Natural killer cell (primary cell): ENCODE data around the gene UROS. TPM values are rescaled to one million over a fixed set of nuclear protein-coding genes. Genes with fewer than 3 reads are reported as not detected.

Source experiments
- ATAC-seq, 3 donors: fragments of 150-1000 bp in 2 of 3; fragments of 200-7000 bp in 1 of 3; cut with Tn5 transposase; 1 replicate in 1 of 3; 2 replicates in 2 of 3; pipeline ENCODE4 v1.10.0; 2021; ENCODE audit warnings: mild to moderate bottlenecking in 2 of 3, moderate library complexity in 2 of 3
- DNase-seq, 2 donors: peaks; one replicate each; pipeline versions ENCODE4 v3.0.0 to v3.0.0-alpha.2; 2013 to 2021; ENCODE audit warnings: mixed read lengths in 1 of 2
- H3K27ac ChIP-seq: one replicate; pipeline ENCODE4 v1.5.1; 2013; ENCODE audit warnings: mild to moderate bottlenecking, low read length
- H3K27me3 ChIP-seq: one replicate; pipeline ENCODE4 v1.6.1; 2013; ENCODE audit warnings: low read length; ENCODE audit not compliant: control insufficient read depth, insufficient read depth
- H3K36me3 ChIP-seq: one replicate; pipeline ENCODE4 v1.6.1; 2013; ENCODE audit warnings: low read length; ENCODE audit not compliant: control insufficient read depth, insufficient read depth
- H3K4me1 ChIP-seq: one replicate; pipeline ENCODE4 v1.6.1; 2013; ENCODE audit warnings: low read length; ENCODE audit not compliant: control insufficient read depth, insufficient read depth
- H3K4me3 ChIP-seq: one replicate; pipeline ENCODE4 v1.5.1; 2013; ENCODE audit warnings: low read length
- H3K9me3 ChIP-seq: one replicate; pipeline ENCODE4 v1.6.1; 2013; ENCODE audit warnings: low read length; ENCODE audit not compliant: control insufficient read depth, insufficient read depth
- H3K27ac Mint-ChIP-seq, 2 donors: one replicate each; pipeline ENCODE4 v1.8.0; 2022; ENCODE audit warnings: mild to moderate bottlenecking in 2 of 2, mixed read lengths in 2 of 2, moderate library complexity in 1 of 2
- H3K27me3 Mint-ChIP-seq, 2 donors: one replicate each; pipeline ENCODE4 v1.8.0; 2022; ENCODE audit warnings: low read depth in 2 of 2, mixed read lengths in 2 of 2
- H3K36me3 Mint-ChIP-seq: one replicate; pipeline ENCODE4 v1.8.0; 2022; ENCODE audit warnings: mixed read lengths
- H3K4me1 Mint-ChIP-seq, 2 donors: one replicate each; pipeline ENCODE4 v1.8.0; 2022; ENCODE audit warnings: mixed read lengths in 2 of 2
- H3K4me3 Mint-ChIP-seq: one replicate; pipeline ENCODE4 v1.8.0; 2022; ENCODE audit warnings: mild to moderate bottlenecking, moderate library complexity, mixed read lengths
- H3K9me3 Mint-ChIP-seq, 2 donors: one replicate each; pipeline ENCODE4 v1.8.0; 2022; ENCODE audit warnings: mixed read lengths in 2 of 2
- WGBS: methylation state at CpG from one replicate; pipeline ENCODE4 v1.1.7; 2013; ENCODE audit warnings: missing lambda C conversion rate; ENCODE audit not compliant: insufficient coverage; 5-methylcytosine and 5-hydroxymethylcytosine counted together
- intact Hi-C: fragments of 100-400 bp; cut with micrococcal nuclease; formaldehyde crosslinking; loops from one replicate; pipeline ENCODE4 v1.14.2; 2022
- total RNA-seq, 4 donors: library from RNA; stranded (reverse); fragments of 120-200 nt in 1 of 4; gene quantifications; one replicate each; pipeline versions ENCODE4 v1.2.3 to v1.2.4, GENCODE V29; 2013 to 2022
- TF ChIP-seq, protein P1 (sequence below): fragments of 200-600 bp; IDR thresholded peaks from one replicate; pipeline ENCODE4 v1.8.0; 2022; ENCODE audit warnings: antibody characterized with exemption

UROS gene
- total RNA-seq, 3 donors from 2014 or later (not counting 1 experiment from before 2014, with no cell fraction given), result 29.1 to 42.5 (median 35.2) TPM

DNA sequence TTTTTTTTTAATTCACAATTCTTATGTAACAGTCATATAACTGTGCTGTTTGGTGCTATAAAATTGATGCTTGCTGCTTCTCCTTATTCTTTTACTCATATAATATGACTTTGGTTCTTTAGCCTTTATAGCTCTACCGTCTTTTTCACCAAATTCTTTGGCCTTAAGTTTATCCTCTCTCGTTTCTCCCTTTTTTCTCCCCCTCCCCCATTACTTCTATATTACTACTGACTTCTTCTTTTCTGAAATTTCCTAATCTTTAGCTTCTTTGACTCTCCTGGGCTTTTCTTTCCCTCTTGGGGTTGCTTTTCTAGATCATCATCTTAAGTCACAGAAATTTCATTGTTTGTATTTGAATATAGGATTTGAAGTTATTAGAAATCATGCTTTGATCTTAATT lies 4.1 kb upstream of the UROS start:
- DNase-seq, result no peak
- H3K27me3 ChIP-seq, result no peaks in the 10 kb centered on the region
- Mint-ChIP-seq H3K4me3 (peak overlapping the region; percentile 7), H3K9me3 (no peaks in the 10 kb centered on the region), H3K36me3 (peaks cover 8% of the 10 kb centered on the region), H3K27me3 (no peaks in the 10 kb centered on the region), H3K27ac (no peak overlapping the region), H3K4me1 (peaks cover 13 to 16% of the 10 kb centered on the region in 2 donors)
- H3K27ac ChIP-seq, result no peak overlapping the region
- no peaks in the 10 kb centered on the region for H3K9me3 ChIP-seq
- no peak overlapping the region for H3K4me3 ChIP-seq
- ATAC-seq, result no peak
- peaks cover 49% of the 10 kb centered on the region for H3K36me3 ChIP-seq
- H3K4me1 ChIP-seq, result peaks cover 16% of the 10 kb centered on the region
- 97% methylated on average over 2 of the region's 2 CpGs for WGBS
- intact Hi-C loops, result no loop called here
- TF ChIP-seq, protein P1, sequence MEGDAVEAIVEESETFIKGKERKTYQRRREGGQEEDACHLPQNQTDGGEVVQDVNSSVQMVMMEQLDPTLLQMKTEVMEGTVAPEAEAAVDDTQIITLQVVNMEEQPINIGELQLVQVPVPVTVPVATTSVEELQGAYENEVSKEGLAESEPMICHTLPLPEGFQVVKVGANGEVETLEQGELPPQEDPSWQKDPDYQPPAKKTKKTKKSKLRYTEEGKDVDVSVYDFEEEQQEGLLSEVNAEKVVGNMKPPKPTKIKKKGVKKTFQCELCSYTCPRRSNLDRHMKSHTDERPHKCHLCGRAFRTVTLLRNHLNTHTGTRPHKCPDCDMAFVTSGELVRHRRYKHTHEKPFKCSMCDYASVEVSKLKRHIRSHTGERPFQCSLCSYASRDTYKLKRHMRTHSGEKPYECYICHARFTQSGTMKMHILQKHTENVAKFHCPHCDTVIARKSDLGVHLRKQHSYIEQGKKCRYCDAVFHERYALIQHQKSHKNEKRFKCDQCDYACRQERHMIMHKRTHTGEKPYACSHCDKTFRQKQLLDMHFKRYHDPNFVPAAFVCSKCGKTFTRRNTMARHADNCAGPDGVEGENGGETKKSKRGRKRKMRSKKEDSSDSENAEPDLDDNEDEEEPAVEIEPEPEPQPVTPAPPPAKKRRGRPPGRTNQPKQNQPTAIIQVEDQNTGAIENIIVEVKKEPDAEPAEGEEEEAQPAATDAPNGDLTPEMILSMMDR, result no peak

DNA sequence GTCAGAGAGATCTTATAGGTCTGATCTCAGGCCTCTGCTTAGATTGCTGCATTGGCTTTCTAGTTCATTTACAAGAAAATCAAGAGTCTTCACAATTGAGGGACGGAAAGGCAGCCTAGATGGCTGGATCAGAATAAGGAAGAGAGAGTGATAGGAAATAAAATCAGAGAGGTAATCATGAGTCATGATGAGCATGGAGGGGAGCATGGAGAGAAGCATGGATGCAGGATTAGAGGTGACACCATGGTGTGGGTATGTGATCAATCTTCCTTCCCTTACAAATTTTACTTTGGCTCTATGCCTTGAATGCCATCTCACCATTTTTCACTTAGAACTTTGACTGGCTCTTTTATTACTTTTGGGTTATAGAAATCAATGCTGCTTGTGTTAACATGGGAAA lies 1.7 kb upstream of the UROS start:
- TF ChIP-seq, protein P1, result no peak

DNA sequence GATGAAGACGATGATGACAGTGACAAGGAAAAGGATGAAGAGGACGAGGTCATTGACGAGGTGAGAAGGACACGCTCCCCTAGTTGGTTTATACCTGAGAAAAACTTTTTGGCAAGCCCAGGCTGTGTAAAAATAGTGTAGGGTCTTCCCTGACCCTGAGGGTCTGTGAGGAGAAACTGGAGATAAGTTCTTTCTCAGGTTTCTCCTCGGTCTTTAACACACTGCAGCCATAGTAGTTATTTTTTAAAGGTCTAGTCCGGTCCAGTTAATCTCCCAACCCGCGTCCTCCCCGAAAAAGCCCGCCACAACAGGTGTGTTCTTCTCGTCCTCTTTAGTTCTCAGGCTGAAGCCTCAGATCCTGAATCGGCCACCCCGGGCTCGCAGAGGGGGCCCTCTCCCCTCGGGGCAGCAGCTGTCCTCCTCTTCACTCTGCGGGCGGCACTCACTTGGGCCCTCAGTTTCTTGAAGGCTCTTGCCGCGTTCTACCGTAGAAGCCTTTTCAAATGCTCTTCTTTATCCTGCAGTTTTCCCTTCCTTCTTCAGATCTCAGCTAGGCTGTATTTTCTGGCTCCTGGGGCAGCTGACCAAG lies 699 bp upstream of the UROS start:
- H3K4me1 Mint-ChIP-seq, result peaks cover 11 to 33% of the 10 kb centered on the region in 2 donors
- no peaks in the 10 kb centered on the region for H3K27me3 ChIP-seq
- under 1% methylated on average over 20 of the region's 20 CpGs for WGBS
- H3K4me1 ChIP-seq, result peaks cover 29% of the 10 kb centered on the region
- H3K27ac ChIP-seq, result peak overlapping the region; percentile 95
- H3K9me3 Mint-ChIP-seq, result no peaks in the 10 kb centered on the region
- intact Hi-C loops, result loop anchor here (1.0 kb wide), 1 partner anchor 104 kb away; the partner anchor contains the start of gene EDRF1
- H3K27ac Mint-ChIP-seq, result no peak overlapping the region
- peaks cover 18% of the 10 kb centered on the region for H3K36me3 ChIP-seq
- TF ChIP-seq, protein P1, result no peak
- no peaks in the 10 kb centered on the region for H3K9me3 ChIP-seq
- ATAC-seq (no peak), DNase-seq (no peak)
- peak overlapping the region; percentile 92 for H3K4me3 ChIP-seq
- no peaks in the 10 kb centered on the region for H3K27me3 Mint-ChIP-seq
- no peaks in the 10 kb centered on the region for H3K36me3 Mint-ChIP-seq
- H3K4me3 Mint-ChIP-seq, result no peak overlapping the region

More for the DNA sequence above, 1.7 kb upstream of the UROS start:
- Mint-ChIP-seq H3K27ac (no peak overlapping the region), H3K36me3 (peaks cover 6% of the 10 kb centered on the region), H3K27me3 (no peaks in the 10 kb centered on the region), H3K4me3 (no peak overlapping the region), H3K9me3 (no peaks in the 10 kb centered on the region), H3K4me1 (peaks cover 16 to 33% of the 10 kb centered on the region in 2 donors)
- no peaks in the 10 kb centered on the region for H3K9me3 ChIP-seq
- 95% methylated on average over 1 of the region's 1 CpG for WGBS
- no peak overlapping the region for H3K4me3 ChIP-seq
- H3K4me1 ChIP-seq, result peaks cover 29% of the 10 kb centered on the region
- no peak overlapping the region for H3K27ac ChIP-seq
- peaks cover 28% of the 10 kb centered on the region for H3K36me3 ChIP-seq
- intact Hi-C loops, result no loop called here
- H3K27me3 ChIP-seq, result no peaks in the 10 kb centered on the region
- no peak for DNase-seq
- no peak for ATAC-seq

DNA sequence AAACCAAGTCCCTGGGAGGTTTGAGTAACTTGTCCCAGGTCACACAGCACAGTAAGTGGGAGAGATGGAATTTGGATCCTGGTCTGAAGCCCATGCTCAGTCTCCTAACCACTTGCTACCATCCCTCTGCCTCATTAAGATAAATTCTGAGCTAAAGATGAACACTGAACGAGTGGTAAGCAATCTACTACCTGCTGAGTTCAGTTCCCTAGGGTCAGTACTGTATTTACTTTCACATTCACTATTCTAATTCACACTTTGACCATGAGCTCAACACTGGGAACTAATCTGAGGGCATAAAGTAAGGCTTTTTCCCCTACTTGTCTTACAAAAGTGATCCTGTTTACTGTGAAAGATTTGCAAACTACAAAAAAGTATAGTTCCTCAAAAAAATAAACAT lies 2.4 kb downstream of the UROS start:
- no peaks in the 10 kb centered on the region for H3K27me3 Mint-ChIP-seq
- ATAC-seq (no peak), DNase-seq (no peak)
- TF ChIP-seq, protein P1, result no peak
- intact Hi-C loops, result no loop called here
- no peak overlapping the region for H3K27ac Mint-ChIP-seq
- H3K36me3 Mint-ChIP-seq, result no peaks in the 10 kb centered on the region
- Histone ChIP-seq H3K36me3 (peaks cover under 1% of the 10 kb centered on the region), H3K27ac (peak overlapping the region; percentile 57), H3K4me3 (no peak overlapping the region), H3K9me3 (no peaks in the 10 kb centered on the region), H3K4me1 (peaks cover 29% of the 10 kb centered on the region), H3K27me3 (no peaks in the 10 kb centered on the region)
- 38% methylated on average over 1 of the region's 1 CpG for WGBS
- H3K9me3 Mint-ChIP-seq, result no peaks in the 10 kb centered on the region
- H3K4me3 Mint-ChIP-seq, result peak overlapping the region; percentile 71
- H3K4me1 Mint-ChIP-seq, result peaks cover 5 to 20% of the 10 kb centered on the region in 2 donors
